ENCODE data around the gene C1QTNF7. TPM values are rescaled to one million over a fixed set of nuclear protein-coding genes. Genes with fewer than 3 reads are reported as not detected.

C1QTNF7 gene
- total RNA-seq, 2 donors from 2014 or later, result 4.4 to 13.8 TPM

DNA sequence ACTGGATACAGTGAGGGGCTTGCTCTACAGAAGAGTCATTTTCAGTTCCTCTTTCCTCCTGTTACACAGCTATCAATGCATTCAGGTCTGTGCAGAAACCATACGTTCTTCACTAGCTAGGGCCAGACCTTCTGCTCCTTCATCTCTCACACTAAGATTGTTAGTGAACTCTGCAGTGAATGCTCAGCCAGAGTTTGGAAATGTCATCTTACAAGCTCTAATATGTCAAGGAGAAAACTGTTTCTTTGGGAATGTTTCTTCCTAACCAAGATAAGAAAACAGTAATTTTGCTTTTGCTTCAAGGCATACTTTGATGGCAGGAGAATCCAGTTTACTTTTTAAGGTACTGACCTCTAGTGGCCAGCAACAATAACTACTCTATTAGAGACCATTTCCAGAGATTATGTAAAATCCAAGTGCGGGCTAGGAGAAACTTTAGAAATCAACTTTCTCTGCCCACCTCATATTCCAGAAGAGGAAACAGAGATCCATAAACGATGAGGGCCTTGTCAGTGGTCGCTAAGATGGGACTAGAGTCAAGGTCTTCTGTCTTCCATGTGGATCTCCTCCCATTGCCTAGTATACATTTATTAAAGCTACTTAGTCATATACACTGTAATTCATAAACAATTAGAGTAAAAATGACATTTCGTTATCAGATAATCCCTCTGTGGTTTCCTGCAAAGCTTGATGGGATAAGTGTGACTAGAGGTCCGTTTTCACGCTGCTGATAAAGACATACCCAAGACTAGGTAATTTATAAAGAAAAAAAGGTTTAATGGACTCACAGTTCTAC, 29.8 kb downstream of the C1QTNF7 start:
- ATAC-seq (peak; percentile 68), DNase-seq (no peak)
- H3K27ac ChIP-seq, result no peak overlapping the region
- 23 to 30% methylated on average over 7 of the region's 7 CpGs for WGBS, 2 donors
- no peaks in the 10 kb centered on the region for H3K27me3 ChIP-seq
- TF ChIP-seq POLR2A (IDR thresholded peaks at IDR 0.05), result no peak
- TF ChIP-seq, protein P1, sequence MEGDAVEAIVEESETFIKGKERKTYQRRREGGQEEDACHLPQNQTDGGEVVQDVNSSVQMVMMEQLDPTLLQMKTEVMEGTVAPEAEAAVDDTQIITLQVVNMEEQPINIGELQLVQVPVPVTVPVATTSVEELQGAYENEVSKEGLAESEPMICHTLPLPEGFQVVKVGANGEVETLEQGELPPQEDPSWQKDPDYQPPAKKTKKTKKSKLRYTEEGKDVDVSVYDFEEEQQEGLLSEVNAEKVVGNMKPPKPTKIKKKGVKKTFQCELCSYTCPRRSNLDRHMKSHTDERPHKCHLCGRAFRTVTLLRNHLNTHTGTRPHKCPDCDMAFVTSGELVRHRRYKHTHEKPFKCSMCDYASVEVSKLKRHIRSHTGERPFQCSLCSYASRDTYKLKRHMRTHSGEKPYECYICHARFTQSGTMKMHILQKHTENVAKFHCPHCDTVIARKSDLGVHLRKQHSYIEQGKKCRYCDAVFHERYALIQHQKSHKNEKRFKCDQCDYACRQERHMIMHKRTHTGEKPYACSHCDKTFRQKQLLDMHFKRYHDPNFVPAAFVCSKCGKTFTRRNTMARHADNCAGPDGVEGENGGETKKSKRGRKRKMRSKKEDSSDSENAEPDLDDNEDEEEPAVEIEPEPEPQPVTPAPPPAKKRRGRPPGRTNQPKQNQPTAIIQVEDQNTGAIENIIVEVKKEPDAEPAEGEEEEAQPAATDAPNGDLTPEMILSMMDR (IDR thresholded peaks at IDR 0.05), result peak; percentile 48 to 75 (median 67)
- no peak overlapping the region for H3K4me3 ChIP-seq
- H3K9me3 ChIP-seq, result no peaks in the 10 kb centered on the region
- no peaks in the 10 kb centered on the region for H3K4me1 ChIP-seq
- intact Hi-C loops (cut with DNase I), result no loop called here
- no peaks in the 10 kb centered on the region for H3K36me3 ChIP-seq (replicated peaks in 1 of 2; ENCODE audit: insufficient read depth in 1 of 2, low read depth in 2 of 2)

DNA sequence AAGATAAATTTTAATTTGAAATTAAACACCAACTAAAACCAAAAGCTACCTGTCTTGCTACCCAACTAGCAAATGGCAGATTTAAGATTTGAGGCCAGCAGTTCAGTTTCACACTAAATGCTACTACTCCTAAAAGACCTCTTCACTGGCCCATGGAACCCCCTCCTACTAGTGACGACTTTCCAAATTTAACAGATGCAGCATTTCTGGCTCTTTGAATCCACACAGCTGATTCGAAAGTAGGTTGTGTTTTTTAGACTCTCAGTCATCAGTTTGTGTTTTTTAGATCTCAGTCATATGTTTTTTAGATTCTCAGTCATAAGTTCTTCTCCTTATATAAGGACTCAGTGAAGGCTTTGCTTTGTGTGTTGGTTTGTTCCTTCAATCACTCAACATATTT, 30.8 kb downstream of the C1QTNF7 start:
- DNase-seq, result no peak

DNA sequence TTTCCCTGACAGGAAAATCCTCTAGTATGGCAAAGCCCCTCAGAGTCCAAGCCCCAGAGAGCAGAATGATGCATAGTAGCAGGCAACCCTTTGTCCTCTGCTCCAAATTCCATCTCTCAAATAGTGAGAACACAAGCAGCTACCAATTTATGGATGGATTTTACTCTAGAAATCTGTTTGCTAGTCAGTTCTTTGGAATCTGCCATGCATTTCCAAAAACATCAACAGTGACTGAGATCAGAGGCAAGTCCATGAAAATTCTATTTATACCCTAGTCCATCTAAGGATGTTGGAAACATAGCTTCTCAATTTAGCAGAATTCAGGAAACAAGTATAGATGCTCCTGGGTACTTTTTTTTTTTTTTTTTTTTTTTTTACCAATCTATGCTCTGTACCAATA, 31.9 kb downstream of the C1QTNF7 start:
- Histone ChIP-seq H3K4me1 (no peaks in the 10 kb centered on the region), H3K27ac (no peak overlapping the region), H3K4me3 (no peak overlapping the region), H3K36me3 (replicated peaks in 1 of 2; ENCODE audit: insufficient read depth in 1 of 2, low read depth in 2 of 2) (no peaks in the 10 kb centered on the region), H3K27me3 (no peaks in the 10 kb centered on the region), H3K9me3 (no peaks in the 10 kb centered on the region)
- intact Hi-C loops (cut with DNase I), result no loop called here
- TF ChIP-seq, protein P1 (IDR thresholded peaks at IDR 0.05), result no peak
- ATAC-seq, result no peak
- DNase-seq, result no peak

More for the DNA sequence above, 30.8 kb downstream of the C1QTNF7 start:
- WGBS, 2 donors, result 66 to 76% methylated on average over 2 of the region's 2 CpGs
- no peak for TF ChIP-seq POLR2A (IDR thresholded peaks at IDR 0.05)
- TF ChIP-seq, protein P1 (IDR thresholded peaks at IDR 0.05), result no peak
- Histone ChIP-seq H3K36me3 (replicated peaks in 1 of 2; ENCODE audit: insufficient read depth in 1 of 2, low read depth in 2 of 2) (no peaks in the 10 kb centered on the region), H3K4me3 (no peak overlapping the region), H3K27me3 (no peaks in the 10 kb centered on the region), H3K27ac (no peak overlapping the region), H3K9me3 (no peaks in the 10 kb centered on the region), H3K4me1 (no peaks in the 10 kb centered on the region)
- intact Hi-C loops (cut with DNase I), result no loop called here
- ATAC-seq, result no peak

DNA sequence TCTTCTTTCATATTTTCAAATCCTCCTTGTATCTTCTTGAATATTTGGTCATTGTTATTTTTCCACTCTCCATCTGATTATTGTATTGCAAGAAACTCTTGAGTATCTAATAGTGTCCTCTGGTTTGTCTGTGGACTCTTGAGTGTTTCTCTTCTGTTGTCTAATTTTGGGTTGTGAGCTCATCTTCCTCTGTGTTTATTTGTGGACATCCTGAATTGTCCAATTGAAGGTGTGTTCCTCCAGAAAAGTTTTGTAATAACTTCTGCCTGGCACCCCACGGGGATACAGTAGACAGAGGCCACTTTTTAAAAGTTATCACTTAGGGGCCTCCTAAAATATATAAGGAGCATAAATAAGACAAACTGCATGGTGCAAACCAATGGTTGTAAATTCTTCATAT, 38.8 kb downstream of the C1QTNF7 start:
- TF ChIP-seq POLR2A (IDR thresholded peaks at IDR 0.05), result no peak
- TF ChIP-seq, protein P1 (IDR thresholded peaks at IDR 0.05), result no peak
- Histone ChIP-seq H3K4me1 (no peaks in the 10 kb centered on the region), H3K27ac (no peak overlapping the region), H3K27me3 (no peaks in the 10 kb centered on the region), H3K36me3 (replicated peaks in 1 of 2; ENCODE audit: insufficient read depth in 1 of 2, low read depth in 2 of 2) (no peaks in the 10 kb centered on the region), H3K9me3 (no peaks in the 10 kb centered on the region), H3K4me3 (no peak overlapping the region)
- no peak for DNase-seq
- intact Hi-C loops (cut with DNase I), result no loop called here
- no peak for ATAC-seq
- WGBS, 2 donors, result 68 to 72% methylated on average over 1 of the region's 1 CpG

Data from body of pancreas (tissue), 4 donors.